K562 (cell line): ENCODE data around the gene CACTIN. TPM values are rescaled to one million over a fixed set of nuclear protein-coding genes. Genes with fewer than 3 reads are reported as not detected.

ENCODE experiments used
- FOXK2 ChIP-seq, 2 experiments: fragments of 450-650 bp; IDR thresholded peaks in 1 of 2; conservative IDR thresholded peaks in 1 of 2; 2 replicates each; pipeline ENCODE4 v1.6.1; 2016; ENCODE audit warnings: low read depth in 2 of 2, mild to moderate bottlenecking in 1 of 2
- GABPA ChIP-seq: fragments of 200-800 bp; sonication (Bioruptor generic); conservative IDR thresholded peaks from 2 replicates; pipeline ENCODE4 v1.6.1; 2016; ENCODE audit warnings: low read depth, missing genetic modification characterization, missing compliant biosample characterization
- GATAD2B ChIP-seq: fragments of 450-650 bp; IDR thresholded peaks from 2 replicates; pipeline ENCODE4 v1.6.1; 2017; ENCODE audit warnings: mild to moderate bottlenecking, borderline replicate concordance
- HDAC2 ChIP-seq: fragments of 450-650 bp; IDR thresholded peaks from 2 replicates; pipeline ENCODE4 v1.6.1; 2016; ENCODE audit warnings: mild to moderate bottlenecking
- HDGF ChIP-seq: fragments of 450-650 bp; IDR thresholded peaks from 2 replicates; pipeline ENCODE4 v1.6.1; 2016
- HOMEZ ChIP-seq: fragments of 250-450 bp; sonication (Bioruptor Pico); IDR thresholded peaks from 2 replicates; pipeline ENCODE4 v1.4.0; 2020; ENCODE audit warnings: mild to moderate bottlenecking, moderate library complexity
- MBD2 ChIP-seq: sonication (generic); IDR thresholded peaks from 2 replicates; pipeline ENCODE4 v1.6.1; 2016; ENCODE audit warnings: low read depth, borderline replicate concordance
- MXI1 ChIP-seq: IDR thresholded peaks from 2 replicates; pipeline ENCODE4 v1.6.1; 2011; ENCODE audit warnings: low read depth, mild to moderate bottlenecking, improper control_type of control experiment, low read length
- NR2C1 ChIP-seq, 2 experiments: fragments of 450-650 bp; IDR thresholded peaks; 2 replicates each; pipeline ENCODE4 v1.6.1; 2017; ENCODE audit warnings: mild to moderate bottlenecking in 2 of 2, antibody characterized with exemption in 1 of 2, inconsistent platforms in 1 of 2, missing compliant biosample characterization in 1 of 2, missing genetic modification characterization in 1 of 2
- POLR2B ChIP-seq: fragments of 450-650 bp; IDR thresholded peaks from 2 replicates; pipeline ENCODE4 v1.6.1; 2018; ENCODE audit warnings: low read depth; ENCODE audit not compliant: partially characterized antibody
- PRPF4 ChIP-seq: fragments of 200-400 bp; formaldehyde crosslinking; IDR thresholded peaks from one replicate; pipeline ENCODE4 v1.6.1; 2017; ENCODE audit warnings: low read length, low read depth, mild to moderate bottlenecking; ENCODE audit not compliant: insufficient read depth, poor library complexity, severe bottlenecking
- PTBP1 ChIP-seq: fragments of 200-400 bp; formaldehyde crosslinking; IDR thresholded peaks from 2 replicates; pipeline ENCODE4 v1.6.1; 2017; ENCODE audit warnings: low read depth, low read length
- RBFOX2 ChIP-seq: fragments of 200-400 bp; formaldehyde crosslinking; IDR thresholded peaks from 2 replicates; pipeline ENCODE4 v1.6.1; 2017; ENCODE audit warnings: low read depth, mild to moderate bottlenecking, low read length, moderate library complexity
- SIN3B ChIP-seq: fragments of 450-650 bp; IDR thresholded peaks from 2 replicates; pipeline ENCODE4 v1.6.1; 2017; ENCODE audit warnings: low read depth, mild to moderate bottlenecking, moderate library complexity
- TCF3 ChIP-seq: sonication (generic); formaldehyde crosslinking; IDR thresholded peaks from 2 replicates; pipeline ENCODE4 v1.4.0; 2020; ENCODE audit warnings: mild to moderate bottlenecking, missing genetic modification reagents
- TCF7L2 ChIP-seq: fragments of 150-350 bp; IDR thresholded peaks from 2 replicates; pipeline ENCODE4 v1.6.1; 2016; ENCODE audit warnings: low read depth, mild to moderate bottlenecking, low read length, moderate library complexity
- ZHX1 ChIP-seq: fragments of 150-350 bp; conservative IDR thresholded peaks from 2 replicates; pipeline ENCODE4 v1.6.1; 2014; ENCODE audit warnings: low read length
- ZNF239 ChIP-seq: fragments of 250-450 bp; sonication (Bioruptor Pico); IDR thresholded peaks from 2 replicates; pipeline ENCODE4 v1.4.0; 2020; ENCODE audit warnings: mild to moderate bottlenecking
- ZNF280A ChIP-seq: fragments of 450-650 bp; IDR thresholded peaks from 2 replicates; pipeline ENCODE4 v1.6.1; 2018; ENCODE audit warnings: mild to moderate bottlenecking, low read depth; ENCODE audit not compliant: partially characterized antibody
- ZNF324 ChIP-seq: fragments of 250-450 bp; sonication (Bioruptor Pico); IDR thresholded peaks from 2 replicates; pipeline ENCODE4 v1.4.0; 2020; ENCODE audit warnings: mild to moderate bottlenecking
- ZNF655 ChIP-seq: fragments of 250-450 bp; sonication (Bioruptor Pico); IDR thresholded peaks from 2 replicates; pipeline ENCODE4 v1.5.0; 2021
- ZNF717 ChIP-seq: fragments of 250-450 bp; sonication (Bioruptor Pico); IDR thresholded peaks from 2 replicates; pipeline ENCODE4 v1.5.0; 2021
- ZNF79 ChIP-seq: fragments of 250-450 bp; sonication (Bioruptor Pico); IDR thresholded peaks from 2 replicates; pipeline ENCODE4 v1.4.0; 2020; ENCODE audit warnings: low read depth, mild to moderate bottlenecking, moderate library complexity
- polyA plus RNA-seq, 8 experiments: library from polyadenylated mRNA; depleted of rRNA in 4 of 8; stranded (reverse) in 5 of 8; unstranded in 3 of 8; fragments of >200 nt; fragmentation: Nextera tagmentation in 2 of 8; fragmentation: Illumina TruSeq in 1 of 8; extraction: Ambion mirVana in 2 of 8; extraction: Trizol in 1 of 8; gene quantifications; 2 replicates each; pipeline versions ENCODE4 v1.2.1 to v1.2.3, GENCODE V29; 2011 to 2014; ENCODE audit warnings: inconsistent platforms in 1 of 8, missing spikeins in 1 of 8
- total RNA-seq, 7 experiments: library from RNA; depleted of rRNA in 6 of 7; stranded (reverse); fragments of >200 nt in 6 of 7; fragmentation: Illumina TruSeq in 2 of 7; extraction: Trizol in 2 of 7; gene quantifications; 2 replicates each; pipeline versions ENCODE4 v1.2.1 to v1.2.3, GENCODE V29; 2011 to 2021; ENCODE audit warnings: low replicate concordance in 1 of 7

The CACTIN gene
- total and polyA plus RNA-seq, 9 of the 15 experiments (the other 6 are each of a cell fraction or from before 2014, with no cell fraction given): 0.15 to 49.2 (median 15.0) TPM

- TF ChIP-seq HOMEZ (CRISPR knock-in tag): no peak
- no peak for TF ChIP-seq ZNF717
- TF ChIP-seq HDGF: peak; percentile 85; the same call in 1 of the 2 replicates
- no peak for TF ChIP-seq HDAC2
- TF ChIP-seq ZNF79 (CRISPR knock-in tag): no peak
- TF ChIP-seq ZNF324 (CRISPR knock-in tag): no peak
- no peak for TF ChIP-seq POLR2B
- no peak for TF ChIP-seq TCF3 (CRISPR knock-in tag)
- no peak for TF ChIP-seq SIN3B
- TF ChIP-seq TCF7L2: no peak
- TF ChIP-seq PRPF4: no peak
- TF ChIP-seq ZHX1: no peak
- no peak for TF ChIP-seq NR2C1 (IDR thresholded peaks at IDR 0.05)
- TF ChIP-seq NR2C1 (tag; IDR thresholded peaks at IDR 0.05): no peak
- TF ChIP-seq GATAD2B: no peak
- TF ChIP-seq GABPA: no peak
- no peak for TF ChIP-seq MBD2
- no peak for TF ChIP-seq ZNF280A
- peak; percentile 30 for TF ChIP-seq RBFOX2
- peak in 1 of 2 experiments; percentile 40; a peak in 2 of 4 replicates for TF ChIP-seq FOXK2 (conservative IDR thresholded peaks at IDR 0.05 in 1 of 2, IDR thresholded peaks at IDR 0.05 in 1 of 2; ENCODE audit: low read depth in 2 of 2)
- TF ChIP-seq PTBP1: no peak
- no peak for TF ChIP-seq ZNF239 (CRISPR knock-in tag)
- TF ChIP-seq MXI1: no peak
- TF ChIP-seq ZNF655 (CRISPR knock-in tag): no peak
Observed at GRCh38 chr19:3642987-3643673, 16.5 kb upstream of the CACTIN start (continued).
